ENCODE results near the gene PRIMPOL.
A peak's percentile ranks its signal among the peaks of the same experiment; 100 is the strongest.
"Not testable (repeated sequence)": the region's sequence is repeated elsewhere in the genome, so short reads cannot be mapped to it uniquely, and the experiment has no call there.

PRIMPOL gene

DNA sequence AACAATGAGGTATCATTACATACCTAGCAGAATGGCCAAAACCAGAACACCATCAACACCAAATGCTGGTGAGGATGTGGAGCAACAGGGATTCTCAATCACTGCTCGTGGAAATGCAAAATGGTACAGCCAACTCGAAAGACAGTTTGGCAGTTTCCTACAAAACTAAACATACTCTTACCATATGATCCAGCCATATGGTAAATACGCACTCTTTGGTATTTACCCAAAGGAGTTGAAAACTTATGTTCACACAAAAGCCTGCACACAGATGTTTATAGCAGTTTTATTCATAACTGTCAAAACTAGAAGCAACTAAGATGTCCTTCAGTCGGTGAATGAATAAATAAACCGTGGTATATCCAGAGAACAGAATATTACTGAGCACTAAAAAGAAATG, 8.1 kb upstream of the PRIMPOL start:
- no peak for DNase-seq

DNA sequence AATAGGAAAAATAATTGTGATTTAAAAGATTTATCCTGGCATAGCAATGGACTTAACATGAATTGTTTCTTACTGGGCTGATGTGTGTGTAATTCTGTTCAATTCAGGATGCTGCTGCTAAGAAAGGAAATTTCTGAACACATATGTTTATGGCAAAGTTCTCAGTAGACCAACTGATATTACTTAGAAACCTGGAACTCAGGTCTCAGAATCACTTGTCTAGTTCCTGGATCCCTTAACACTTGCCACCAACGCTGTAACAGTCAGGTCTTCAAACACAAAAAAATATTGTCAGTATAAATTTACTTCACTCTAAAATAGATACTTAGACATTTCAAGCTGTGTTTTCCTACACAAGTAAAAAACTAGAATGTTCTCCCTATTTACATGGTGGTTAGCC, 5.8 kb upstream of the PRIMPOL start:
- DNase-seq, result no peak

DNA sequence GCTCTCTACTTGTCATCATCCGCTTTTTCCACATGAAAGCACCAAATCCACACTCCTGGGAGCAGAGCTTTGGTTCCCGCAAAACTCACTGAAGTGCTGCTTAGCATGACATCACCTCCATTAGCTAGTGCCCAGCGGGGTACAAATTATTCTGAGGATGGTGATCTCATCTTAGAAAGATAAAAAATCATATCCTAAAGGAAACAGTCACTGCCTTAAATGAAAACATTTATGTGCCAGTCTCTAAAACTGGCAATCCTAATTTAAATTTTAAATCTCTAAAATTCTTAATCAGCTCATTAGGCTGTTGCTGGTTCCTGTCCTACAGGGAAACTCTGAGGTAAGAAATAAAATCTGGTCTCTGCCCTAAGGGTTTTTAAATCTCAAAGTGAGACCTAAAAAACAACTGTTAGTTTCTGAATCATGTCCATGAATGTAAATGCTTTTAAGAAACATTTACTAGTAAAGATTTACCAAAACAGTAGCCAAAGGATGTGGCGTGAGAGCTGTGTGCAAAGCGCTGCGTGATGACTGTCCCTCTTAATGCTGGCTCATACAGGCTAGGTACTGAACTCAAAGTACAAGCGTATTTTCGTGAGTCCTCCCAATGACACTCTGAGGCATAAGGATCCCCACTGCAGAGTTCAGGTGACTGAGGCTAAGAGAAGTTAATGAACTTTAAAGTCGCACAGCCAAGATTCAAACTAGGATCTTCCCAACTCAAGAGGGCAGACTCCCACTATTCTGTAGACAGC, 4.8 kb upstream of the PRIMPOL start:
- DNase-seq, result no peak

DNA sequence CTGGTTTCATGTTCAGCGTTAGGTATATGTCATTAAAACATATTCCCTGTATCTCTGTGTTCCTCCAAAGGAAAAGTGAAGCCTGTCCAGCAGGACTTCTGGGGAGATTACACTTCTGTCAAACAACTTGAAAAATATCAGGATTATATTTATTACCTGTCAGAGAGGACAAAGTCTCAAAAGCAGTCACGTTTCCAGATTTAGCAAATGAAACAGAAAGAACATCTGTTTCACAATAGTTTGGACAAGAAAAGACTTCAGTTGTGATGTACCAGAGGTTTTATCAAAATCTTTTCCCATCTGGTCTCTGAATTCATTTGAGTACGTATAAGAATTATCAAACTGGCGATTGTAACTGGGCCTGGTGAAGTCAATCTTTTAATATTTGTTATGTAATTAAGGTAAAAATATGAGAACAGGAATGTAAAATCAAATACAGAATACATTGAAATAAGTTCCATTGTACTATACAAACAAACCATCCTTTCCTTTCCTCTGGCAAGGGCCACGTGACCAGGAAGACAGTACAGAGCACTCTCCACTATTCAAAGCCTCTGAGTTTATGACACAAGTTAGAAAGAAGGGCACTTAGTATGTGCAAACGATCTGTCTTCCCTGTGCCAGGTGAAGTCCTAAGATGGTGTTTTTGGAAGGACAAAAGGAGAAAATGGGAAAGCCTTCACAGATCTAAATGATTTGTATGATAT, 3.5 kb upstream of the PRIMPOL start:
- no peak for DNase-seq

DNA sequence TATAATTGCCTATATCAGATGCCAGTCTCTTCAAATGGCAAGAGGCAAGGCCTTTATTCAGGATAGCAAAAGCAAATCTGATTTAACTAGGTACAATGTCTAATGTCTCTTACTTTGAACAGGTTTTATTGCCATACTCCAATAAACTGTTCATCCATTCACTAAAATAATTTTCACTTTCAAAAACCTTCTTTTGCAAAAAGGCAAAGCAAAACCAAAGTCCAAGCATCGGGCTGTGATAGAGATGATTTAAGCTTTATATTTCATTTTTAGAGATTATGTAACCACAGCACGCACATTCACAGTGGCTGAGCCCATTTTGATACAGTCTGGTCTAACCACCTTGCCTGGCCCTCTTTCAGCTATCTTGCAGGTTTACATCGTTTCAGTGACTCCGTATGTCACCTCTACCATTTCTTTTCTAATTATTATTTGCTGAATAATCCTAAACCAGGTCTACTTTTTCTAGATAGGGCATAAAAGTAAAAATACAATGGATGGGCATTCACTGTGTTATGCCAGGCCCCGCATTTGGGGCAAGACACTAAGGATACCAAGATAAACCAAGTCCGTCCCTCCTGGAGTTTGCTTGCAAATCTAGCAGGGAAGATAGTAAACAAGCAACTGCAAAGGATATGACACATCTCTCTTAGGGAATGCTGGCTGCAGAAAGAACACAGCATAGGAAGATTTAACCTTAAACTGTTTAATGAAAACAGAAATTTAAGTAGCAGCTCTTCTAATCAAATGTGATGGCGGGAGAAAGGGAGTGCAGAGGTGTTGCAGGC, 2.1 kb upstream of the PRIMPOL start:
- no peak for DNase-seq

DNA sequence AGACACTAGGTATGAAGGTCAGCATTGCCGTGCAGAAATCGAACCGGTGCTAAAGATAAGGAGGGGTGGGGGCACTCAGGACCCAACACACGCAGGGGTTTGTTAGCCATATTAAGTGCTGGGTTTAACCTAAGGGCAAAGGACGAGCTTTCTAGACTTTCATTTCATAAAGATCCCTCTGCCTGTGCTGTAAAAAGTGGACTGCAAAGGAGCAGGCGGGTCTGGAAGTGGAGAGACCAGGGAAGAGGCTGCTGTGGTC, 1.6 kb upstream of the PRIMPOL start:
- DNase-seq, result no peak

DNA sequence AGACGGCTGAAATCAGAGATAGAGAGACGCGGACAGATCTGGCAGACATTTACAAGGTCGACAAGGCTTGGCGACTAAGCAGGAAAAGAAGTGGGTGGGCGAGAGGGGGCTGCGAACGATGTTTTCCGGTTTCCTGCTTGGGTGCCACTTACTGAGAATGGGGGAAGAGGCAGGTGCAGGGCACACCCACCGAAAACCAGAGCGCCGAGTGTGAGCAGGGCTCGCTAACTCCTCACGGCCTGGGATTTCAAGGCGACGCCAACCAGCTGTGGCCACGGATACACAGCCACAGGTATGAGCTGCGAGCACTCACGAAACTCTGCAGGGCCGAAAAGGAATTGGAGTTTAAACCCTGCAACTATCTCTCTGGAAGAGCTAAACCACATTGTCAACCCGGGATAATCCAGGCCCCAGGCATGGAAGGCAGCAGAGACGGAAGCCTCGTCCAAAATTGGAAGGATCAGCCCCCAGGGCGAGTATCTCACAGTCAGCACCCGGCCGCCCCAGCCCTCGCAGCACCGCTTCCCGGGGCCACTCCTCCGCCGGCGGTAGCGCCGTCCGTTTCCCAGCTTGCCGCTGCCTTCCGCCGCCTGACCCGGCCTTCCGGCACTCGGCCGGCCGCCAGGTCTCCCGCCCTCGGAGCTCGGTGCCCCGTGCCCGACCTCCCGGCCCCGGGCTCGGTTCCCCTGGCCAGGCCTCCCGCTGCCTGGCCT, 1.1 kb upstream of the PRIMPOL start:
- peak; percentile 39 for DNase-seq

DNA sequence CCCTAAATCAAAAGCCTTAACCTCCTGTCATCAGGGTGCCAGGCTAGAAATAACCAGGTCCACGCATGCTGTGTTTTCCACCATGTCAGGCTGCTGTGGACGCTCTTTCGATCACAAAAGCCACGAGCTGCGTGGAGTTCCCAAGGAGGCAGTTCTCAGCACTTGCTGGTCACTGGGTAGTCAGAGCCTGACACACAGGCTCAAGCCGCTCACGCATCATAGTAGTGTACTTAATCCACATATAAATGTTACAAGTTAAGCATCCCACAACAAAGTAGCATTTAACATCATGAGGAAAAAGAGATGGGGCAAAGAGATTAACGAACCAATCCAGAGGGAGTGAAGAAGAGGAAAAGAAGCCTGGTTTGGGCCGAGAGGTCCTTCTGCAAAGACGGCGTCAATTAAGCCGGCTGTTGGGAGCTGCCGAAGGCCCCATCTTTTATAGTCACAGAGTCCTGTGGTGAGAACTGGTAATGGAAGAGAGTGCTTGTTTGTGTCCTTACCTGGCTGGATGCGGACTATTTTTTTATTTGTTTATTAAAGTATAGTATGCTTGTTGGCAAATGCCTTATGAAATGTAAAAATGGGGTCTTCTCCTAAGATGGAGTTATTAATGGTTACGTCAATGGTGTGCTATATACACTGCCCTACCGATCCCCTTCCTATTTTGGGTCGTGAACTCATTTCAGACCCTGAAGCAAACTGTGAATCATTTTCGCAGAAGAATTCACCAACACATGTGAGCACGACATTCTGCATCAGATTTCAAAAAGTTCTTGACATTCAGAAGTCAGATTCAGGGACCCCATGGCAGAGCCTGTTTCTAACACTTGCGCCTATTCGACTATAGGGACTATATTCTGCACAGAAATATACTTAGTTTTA, 675 bp downstream of the PRIMPOL start:
- DNase-seq, result no peak

DNA sequence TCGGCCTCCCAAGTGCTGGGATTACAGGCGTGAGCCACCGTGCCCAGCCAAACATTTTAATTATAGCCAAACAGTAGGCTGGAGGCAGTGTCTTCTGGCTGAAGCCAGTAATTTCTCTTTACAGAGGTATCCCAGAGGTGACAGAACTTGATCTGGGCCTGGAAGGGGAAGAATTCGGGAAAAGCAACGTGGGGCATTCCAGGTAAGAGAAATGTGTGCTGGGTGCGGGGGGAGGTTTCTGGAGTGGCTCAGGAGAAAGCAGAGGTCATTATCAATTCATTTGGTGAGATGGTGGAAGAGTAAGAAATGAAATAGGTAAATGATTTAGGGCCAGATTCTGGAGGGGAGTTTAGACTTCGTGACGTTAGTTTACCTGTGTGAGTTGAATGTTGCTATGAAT, 2.4 kb downstream of the PRIMPOL start:
- DNase-seq, result no peak

DNA sequence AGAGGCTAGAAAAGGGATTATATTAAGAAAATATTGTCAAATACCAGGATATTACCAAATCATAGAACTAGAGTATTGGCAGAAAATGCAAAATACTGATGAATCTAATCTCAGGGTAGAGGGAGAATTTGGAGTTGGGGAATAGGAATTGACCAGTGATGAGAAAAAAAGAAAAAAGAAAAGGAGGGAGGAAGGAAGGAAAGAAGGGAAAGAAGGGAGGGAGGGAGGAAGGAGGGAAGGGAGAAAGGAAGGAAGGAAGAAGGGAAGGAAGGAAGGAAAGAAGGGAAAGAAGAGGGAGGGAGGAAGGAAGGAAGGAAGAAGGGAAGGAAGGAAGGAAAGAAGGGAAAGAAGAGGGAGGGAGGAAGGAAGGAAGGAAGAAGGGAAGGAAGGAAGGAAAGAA, 3.1 kb downstream of the PRIMPOL start:
- not testable (repeated sequence) for DNase-seq

DNA sequence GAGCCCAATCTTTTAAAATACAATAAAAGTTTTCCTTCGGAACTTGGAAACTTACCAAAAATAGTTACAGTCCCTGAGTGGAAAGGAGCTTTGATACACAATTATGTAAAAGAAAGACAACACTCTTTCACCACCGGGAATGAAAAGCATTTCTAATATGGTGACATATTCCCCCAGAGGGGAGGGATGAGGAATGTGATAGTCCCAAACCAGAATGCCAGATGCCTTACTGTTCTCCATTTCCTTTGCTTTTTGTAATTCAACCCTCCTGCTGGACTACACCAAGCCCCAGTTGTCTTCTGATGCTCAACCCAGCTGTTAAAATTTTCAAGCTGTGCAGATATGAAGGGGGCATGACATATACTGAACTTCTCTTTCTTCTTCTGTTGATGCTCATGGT, 4.1 kb downstream of the PRIMPOL start:
- DNase-seq, result no peak

DNA sequence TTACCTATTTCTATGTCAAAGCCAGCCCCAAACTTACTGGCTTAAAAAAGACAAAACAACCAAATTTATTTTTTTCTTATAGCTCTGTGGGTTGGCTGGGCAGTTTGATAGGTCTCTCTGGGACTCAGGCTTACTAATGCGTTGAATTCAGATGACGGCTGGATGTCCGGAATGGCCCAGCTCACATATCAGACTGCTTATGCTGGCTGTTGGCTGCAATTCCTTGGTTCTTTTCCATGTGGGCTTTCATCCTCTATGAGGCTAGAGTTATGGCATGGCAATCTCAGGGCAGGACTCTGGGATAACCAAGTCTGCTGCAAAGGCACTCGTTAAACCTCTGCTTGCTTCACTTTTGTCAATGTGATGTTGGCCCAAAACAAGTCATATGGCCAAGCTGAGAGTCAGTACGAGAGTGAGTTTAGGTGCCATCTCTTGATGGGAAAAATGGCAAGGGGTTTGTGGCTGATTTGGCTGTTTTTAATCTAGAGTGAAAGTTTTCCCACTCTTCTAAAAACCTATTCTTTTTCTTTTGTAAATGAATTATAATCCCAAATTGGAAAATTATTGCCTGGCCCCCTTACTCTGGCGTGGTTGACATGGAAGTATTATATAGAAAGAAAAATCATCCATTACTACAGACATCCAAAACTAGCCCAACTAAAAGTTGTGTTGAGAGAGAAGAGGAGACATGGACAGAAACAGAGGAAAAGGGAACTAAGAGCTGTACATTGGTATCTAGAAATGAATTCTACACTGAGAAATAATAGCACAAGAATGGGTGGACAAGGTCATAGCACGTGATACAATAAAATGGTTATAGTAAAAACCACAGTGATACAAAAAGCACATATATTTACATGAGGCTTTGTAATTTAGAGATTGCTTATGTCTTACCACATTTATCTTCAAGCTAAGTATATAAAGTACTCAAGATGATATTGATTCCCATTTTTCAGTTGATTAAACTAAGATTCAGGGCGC, 6.6 kb downstream of the PRIMPOL start:
- no peak for DNase-seq

DNA sequence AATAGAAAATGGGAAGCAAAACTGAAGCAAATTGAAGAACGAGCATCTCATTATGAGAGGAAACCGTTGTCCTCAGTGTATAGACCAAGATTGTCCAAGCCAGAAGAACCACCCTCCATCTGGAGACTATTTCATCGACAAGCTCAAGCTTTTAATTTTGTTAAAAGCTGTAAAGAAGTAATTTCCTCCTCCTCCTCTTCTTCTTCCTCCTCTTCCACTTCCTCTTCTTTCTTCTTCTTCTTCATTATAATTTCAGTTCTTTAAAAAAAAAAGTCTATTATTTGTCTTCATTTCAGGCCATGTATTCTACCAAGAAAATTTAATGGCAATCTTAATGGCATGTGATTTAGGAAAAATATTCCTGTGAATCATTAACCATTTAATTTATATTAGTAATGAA, 7.6 kb downstream of the PRIMPOL start:
- DNase-seq, result no peak

DNA sequence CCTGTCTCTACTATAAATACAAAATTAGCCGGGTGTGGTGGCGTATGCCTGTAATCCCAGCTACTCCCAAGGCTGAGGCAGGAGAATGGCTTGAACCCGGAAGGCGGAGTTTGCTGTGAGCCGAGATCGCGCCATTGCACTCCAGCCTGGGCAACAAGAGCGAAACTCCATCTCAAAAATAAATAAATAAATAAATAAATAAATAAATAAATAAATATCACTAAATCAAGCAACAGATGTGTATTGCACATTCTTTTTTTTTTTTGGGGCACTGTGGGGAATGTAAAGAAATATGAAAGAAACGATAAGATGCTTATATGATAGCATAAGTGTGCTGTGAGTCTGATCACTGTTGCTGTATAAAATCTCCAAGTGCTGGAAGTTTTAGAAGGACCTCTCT, 8.3 kb downstream of the PRIMPOL start:
- not testable (repeated sequence) for DNase-seq

DNA sequence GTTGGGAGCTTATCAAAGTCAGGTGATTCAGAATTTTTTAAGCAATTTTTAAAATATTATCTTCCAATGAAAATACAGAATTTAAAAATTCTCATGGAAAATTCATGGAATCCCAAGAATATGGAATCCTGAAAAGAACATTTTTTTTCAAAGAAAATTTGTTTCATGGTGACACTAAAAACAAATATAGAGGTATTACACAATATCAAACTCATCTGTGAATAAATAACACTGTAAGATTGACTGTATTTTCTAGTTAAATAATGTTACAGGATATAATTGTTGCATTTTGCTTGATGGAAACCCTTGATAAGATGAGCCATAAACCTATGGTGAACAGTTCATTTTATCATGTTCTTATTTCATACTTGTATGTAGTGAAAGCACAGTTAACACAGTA, 11.4 kb downstream of the PRIMPOL start:
- DNase-seq, result no peak

DNA sequence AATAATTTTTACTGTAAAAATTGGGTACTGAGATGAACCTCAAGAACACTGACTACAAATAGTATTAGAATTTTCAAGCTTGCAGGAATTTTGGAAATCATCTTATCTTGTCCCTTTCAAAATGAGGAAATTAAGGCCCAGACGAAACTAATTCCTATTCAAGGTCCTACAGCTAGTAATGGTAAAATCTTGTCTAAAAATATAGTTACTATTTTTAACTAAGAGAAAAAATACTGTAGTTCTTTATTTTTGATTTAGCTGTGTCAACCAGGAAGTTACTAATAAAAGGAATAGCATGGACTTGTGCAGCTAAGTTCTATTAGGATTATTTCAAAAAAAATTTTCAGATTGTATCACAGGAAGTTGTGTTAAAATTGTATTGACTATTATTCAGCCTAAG, 12.7 kb downstream of the PRIMPOL start:
- no peak for DNase-seq

DNA sequence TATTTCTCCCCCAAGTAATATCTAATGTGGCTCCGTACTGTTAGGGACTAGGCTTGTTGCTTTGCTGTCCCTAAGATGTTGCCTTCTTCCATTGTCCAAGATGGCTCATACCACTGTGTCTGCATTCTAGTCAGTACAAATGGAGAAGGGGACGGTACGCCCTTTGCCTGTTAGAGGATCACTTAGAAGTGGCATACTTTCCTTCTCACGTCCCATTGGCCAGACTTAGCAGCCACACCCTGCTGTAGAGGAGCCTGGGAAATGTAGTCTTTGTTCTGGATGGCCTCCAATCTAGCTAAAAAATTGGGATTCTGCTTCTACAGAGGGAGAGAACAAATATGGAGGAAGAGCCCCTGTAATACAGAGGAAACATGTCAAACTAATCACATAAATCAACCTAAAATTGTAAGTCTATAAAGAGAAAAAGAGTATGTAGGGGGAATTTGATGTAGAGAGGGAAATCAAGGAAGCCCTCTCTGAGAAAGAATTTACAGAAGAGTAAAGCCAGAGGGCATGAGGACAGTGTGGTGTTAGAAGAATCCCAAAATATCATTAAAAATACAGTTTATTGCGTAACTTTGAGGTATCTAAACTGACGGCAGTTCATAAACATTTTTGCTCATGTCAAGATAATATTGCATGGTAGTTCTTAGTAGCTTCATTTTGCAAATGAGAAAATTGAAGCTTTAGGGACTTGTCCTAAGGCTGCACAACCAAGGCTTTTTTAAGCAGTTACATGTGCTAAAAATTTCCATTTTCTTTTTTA, 15.1 kb downstream of the PRIMPOL start:
- DNase-seq, result no peak

DNA sequence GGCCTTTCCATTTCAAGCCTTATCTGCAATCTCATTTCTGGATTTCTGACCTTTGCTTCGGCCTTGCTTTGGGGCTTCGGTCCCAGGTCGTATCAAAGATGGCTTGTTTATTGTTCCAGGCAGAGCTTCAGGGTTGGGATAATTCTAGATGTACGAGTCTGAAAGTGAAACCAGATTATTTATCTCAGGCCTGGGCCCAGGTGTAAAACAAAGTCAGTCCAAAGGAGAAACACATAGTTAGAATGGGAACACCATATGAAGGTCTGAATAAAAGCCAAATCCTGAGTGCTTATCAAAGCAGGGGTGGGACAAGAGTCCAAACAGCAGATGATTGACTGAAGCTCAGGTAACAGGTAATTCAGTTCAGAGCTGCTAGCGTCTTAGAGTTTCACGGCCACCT, 17.1 kb downstream of the PRIMPOL start:
- no peak for DNase-seq

DNA sequence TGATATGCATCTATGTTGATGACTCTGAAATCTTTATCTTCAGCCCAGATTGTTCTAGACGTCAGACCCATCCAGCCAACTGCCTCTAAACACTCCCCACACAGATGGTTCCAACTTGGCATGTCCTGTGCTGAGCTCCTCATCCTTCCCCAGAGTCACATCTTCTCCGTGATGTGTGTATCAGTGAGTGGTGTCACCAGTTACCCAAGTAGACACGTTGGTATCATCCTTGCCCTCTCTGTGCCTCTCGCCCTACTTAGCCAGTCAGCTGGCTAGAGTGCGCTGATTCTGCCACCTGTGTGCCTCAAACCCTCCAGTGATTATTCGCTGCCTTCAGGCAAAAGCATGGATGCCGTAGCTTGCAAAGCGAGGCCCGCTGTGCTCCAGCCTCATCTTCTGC, 18.6 kb downstream of the PRIMPOL start:
- no peak for DNase-seq

DNA sequence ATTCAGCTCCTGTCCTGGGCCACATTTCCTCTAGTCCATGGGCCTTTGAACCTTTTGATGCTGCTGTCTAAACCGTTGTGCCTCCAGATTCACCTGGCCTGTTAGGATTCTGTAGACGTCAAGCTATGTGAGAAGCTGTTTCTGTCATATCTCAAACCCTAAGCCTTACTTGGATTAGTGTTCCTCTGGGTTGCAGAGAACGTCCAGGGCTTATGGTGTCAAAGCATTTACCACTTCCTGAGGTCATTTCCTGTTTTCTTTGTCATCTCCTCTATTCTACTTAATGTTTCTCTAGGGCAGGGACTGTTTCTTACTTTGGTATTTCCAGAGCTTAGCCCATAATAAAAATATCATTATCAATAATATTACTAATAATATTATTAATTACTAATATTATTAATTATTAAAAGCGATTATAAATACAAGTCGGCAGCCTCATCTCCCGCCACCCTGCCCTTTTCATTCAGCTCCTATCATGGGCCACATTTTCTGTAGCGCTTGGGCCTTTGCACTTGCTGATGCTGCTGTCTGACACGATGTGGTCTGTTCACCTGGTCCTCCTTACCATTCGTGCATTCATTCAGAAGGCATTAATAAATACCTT, 19.1 kb downstream of the PRIMPOL start:
- DNase-seq, result no peak
